ENCODE measurements around the gene FAM114A2.

Gene FAM114A2

GRCh38 chr5:154047324-154047723 lies 8.6 kb upstream of the FAM114A2 start:
- Histone ChIP-seq H3K4me2 (ENCODE audit: low read length) (no peak overlapping the region), H3K36me3 (ENCODE audit: insufficient read depth, low read length) (peaks cover 24% of the 10 kb centered on the region), H3K9me2 (ENCODE audit: low read depth, low read length) (no peaks in the 10 kb centered on the region), H3K27ac (ENCODE audit: low read depth, low read length, poor library complexity, severe bottlenecking) (no peak overlapping the region), H3K79me2 (ENCODE audit: insufficient read depth, low read length) (no peaks in the 10 kb centered on the region; the same call in 1 of the 2 replicates), H4K20me1 (ENCODE audit: insufficient read depth, low read length) (no peaks in the 10 kb centered on the region), H3K9ac (ENCODE audit: low read length) (no peak overlapping the region), H3K4me1 (ENCODE audit: insufficient read depth, low read length, severe bottlenecking) (peaks cover 4% of the 10 kb centered on the region), H2AFZ (ENCODE audit: low read length) (no peak overlapping the region), H3K9me3 (ENCODE audit: low read length) (no peaks in the 10 kb centered on the region), H3F3A (ENCODE audit: insufficient read depth, low read length) (no peaks in the 10 kb centered on the region; the same call in 1 of the 2 replicates), H3K4me3 (ENCODE audit: low read depth, low read length, poor library complexity, severe bottlenecking) (no peak overlapping the region), H3K27me3 (ENCODE audit: insufficient read depth, low read length) (no peaks in the 10 kb centered on the region)
- TF ChIP-seq, protein P1, sequence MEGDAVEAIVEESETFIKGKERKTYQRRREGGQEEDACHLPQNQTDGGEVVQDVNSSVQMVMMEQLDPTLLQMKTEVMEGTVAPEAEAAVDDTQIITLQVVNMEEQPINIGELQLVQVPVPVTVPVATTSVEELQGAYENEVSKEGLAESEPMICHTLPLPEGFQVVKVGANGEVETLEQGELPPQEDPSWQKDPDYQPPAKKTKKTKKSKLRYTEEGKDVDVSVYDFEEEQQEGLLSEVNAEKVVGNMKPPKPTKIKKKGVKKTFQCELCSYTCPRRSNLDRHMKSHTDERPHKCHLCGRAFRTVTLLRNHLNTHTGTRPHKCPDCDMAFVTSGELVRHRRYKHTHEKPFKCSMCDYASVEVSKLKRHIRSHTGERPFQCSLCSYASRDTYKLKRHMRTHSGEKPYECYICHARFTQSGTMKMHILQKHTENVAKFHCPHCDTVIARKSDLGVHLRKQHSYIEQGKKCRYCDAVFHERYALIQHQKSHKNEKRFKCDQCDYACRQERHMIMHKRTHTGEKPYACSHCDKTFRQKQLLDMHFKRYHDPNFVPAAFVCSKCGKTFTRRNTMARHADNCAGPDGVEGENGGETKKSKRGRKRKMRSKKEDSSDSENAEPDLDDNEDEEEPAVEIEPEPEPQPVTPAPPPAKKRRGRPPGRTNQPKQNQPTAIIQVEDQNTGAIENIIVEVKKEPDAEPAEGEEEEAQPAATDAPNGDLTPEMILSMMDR (IDR thresholded peaks at IDR 0.05; ENCODE audit: low read length), result no peak
- TF ChIP-seq EZH2 (IDR thresholded peaks at IDR 0.05; ENCODE audit: borderline replicate concordance, low read length), result no peak

DNA sequence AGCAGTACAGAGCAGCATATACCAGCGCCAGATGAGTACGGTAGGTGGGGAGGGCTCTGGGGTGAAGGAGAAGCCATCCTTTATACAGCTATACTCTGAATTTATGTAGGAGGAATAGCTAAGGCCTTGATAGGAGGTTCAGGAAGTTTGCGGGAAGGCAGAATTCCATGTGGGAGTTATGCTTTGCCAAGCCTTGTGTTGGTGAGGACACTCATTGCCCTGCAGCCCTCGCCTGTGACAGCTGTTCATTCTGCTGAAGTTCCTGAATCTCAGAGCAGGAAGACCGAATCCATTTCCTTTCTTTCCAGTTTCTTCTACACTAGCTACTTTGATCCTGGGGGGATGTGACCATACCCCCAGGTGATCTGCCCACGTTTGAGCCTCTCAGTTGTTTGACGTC lies 7.8 kb upstream of the FAM114A2 start:
- H3F3A ChIP-seq (ENCODE audit: insufficient read depth, low read length), result no peaks in the 10 kb centered on the region; the same call in 1 of the 2 replicates
- H3K79me2 ChIP-seq (ENCODE audit: insufficient read depth, low read length), result no peaks in the 10 kb centered on the region; the same call in 1 of the 2 replicates
- no peaks in the 10 kb centered on the region for H3K9me2 ChIP-seq (ENCODE audit: low read depth, low read length)

GRCh38 chr5:154044581-154044980 lies 5.9 kb upstream of the FAM114A2 start:
- no peaks in the 10 kb centered on the region for H4K20me1 ChIP-seq (ENCODE audit: insufficient read depth, low read length)
- H3K4me2 ChIP-seq (ENCODE audit: low read length), result no peak overlapping the region
- H3K4me3 ChIP-seq (ENCODE audit: low read depth, low read length, poor library complexity, severe bottlenecking), result no peak overlapping the region
- H2AFZ ChIP-seq (ENCODE audit: low read length), result no peak overlapping the region
- H3K36me3 ChIP-seq (ENCODE audit: insufficient read depth, low read length), result peaks cover 1% of the 10 kb centered on the region; the same call in 1 of the 2 replicates
- no peak overlapping the region for H3K9ac ChIP-seq (ENCODE audit: low read length)
- no peaks in the 10 kb centered on the region for H3K27me3 ChIP-seq (ENCODE audit: insufficient read depth, low read length)
- no peak overlapping the region for H3K27ac ChIP-seq (ENCODE audit: low read depth, low read length, poor library complexity, severe bottlenecking)
- no peaks in the 10 kb centered on the region; the same call in 1 of the 2 replicates for H3F3A ChIP-seq (ENCODE audit: insufficient read depth, low read length)
- peaks cover 9% of the 10 kb centered on the region for H3K79me2 ChIP-seq (ENCODE audit: insufficient read depth, low read length)
- TF ChIP-seq, protein P1 (IDR thresholded peaks at IDR 0.05; ENCODE audit: low read length), result no peak
- no peak for TF ChIP-seq EZH2 (IDR thresholded peaks at IDR 0.05; ENCODE audit: borderline replicate concordance, low read length)
- H3K9me2 ChIP-seq (ENCODE audit: low read depth, low read length), result no peaks in the 10 kb centered on the region
- H3K9me3 ChIP-seq (ENCODE audit: low read length), result no peaks in the 10 kb centered on the region
- H3K4me1 ChIP-seq (ENCODE audit: insufficient read depth, low read length, severe bottlenecking), result peaks cover 31% of the 10 kb centered on the region

More for the DNA sequence above, 7.8 kb upstream of the FAM114A2 start:
- Histone ChIP-seq H3K36me3 (ENCODE audit: insufficient read depth, low read length) (peaks cover 18% of the 10 kb centered on the region), H3K4me1 (ENCODE audit: insufficient read depth, low read length, severe bottlenecking) (peaks cover 12% of the 10 kb centered on the region), H3K4me2 (ENCODE audit: low read length) (no peak overlapping the region), H3K9me3 (ENCODE audit: low read length) (no peaks in the 10 kb centered on the region), H4K20me1 (ENCODE audit: insufficient read depth, low read length) (no peaks in the 10 kb centered on the region), H3K27ac (ENCODE audit: low read depth, low read length, poor library complexity, severe bottlenecking) (no peak overlapping the region), H3K27me3 (ENCODE audit: insufficient read depth, low read length) (no peaks in the 10 kb centered on the region), H3K9ac (ENCODE audit: low read length) (no peak overlapping the region), H2AFZ (ENCODE audit: low read length) (no peak overlapping the region), H3K4me3 (ENCODE audit: low read depth, low read length, poor library complexity, severe bottlenecking) (no peak overlapping the region)
- TF ChIP-seq EZH2 (IDR thresholded peaks at IDR 0.05; ENCODE audit: borderline replicate concordance, low read length), result no peak
- TF ChIP-seq, protein P1 (IDR thresholded peaks at IDR 0.05; ENCODE audit: low read length), result no peak

All from OCI-LY1 (cell line).